Measurements from ENCODE around the gene LIMK1. TPM values are rescaled to one million over a fixed set of nuclear protein-coding genes. Genes with fewer than 3 reads are reported as not detected.

LIMK1 gene
- total RNA-seq, 1 experiment from 2014 or later, result 63.8 TPM

GRCh38 chr7:74059681-74060588 is 23.7 kb upstream of the LIMK1 start:
- no peaks in the 10 kb centered on the region for H3K4me1 ChIP-seq (ENCODE audit: insufficient read depth, low read length)
- no peaks in the 10 kb centered on the region for H3K9me3 Mint-ChIP-seq

More at GRCh38 chr7:74059681-74060588, 23.7 kb upstream of the LIMK1 start:
- H3K4me1 Mint-ChIP-seq, result peaks cover 0 to 16% of the 10 kb centered on the region in 2 experiments; a peak in 3 of 4 replicates
- Histone ChIP-seq H3K23me2 (ENCODE audit: insufficient read length, low read depth, low read length, poor library complexity, severe bottlenecking) (no peaks in the 10 kb centered on the region), H3K79me2 (ENCODE audit: insufficient read depth, low read length) (no peaks in the 10 kb centered on the region), H3K14ac (ENCODE audit: insufficient read depth, low read length) (peak overlapping the region; percentile 19; the same call in 1 of the 2 replicates), H2AFZ (ENCODE audit: low read length) (no peak overlapping the region), H3K4ac (ENCODE audit: low read depth, low read length) (no peak overlapping the region), H4K20me1 (ENCODE audit: control insufficient read depth, insufficient read depth, insufficient read length) (no peaks in the 10 kb centered on the region), H2BK15ac (ENCODE audit: low read depth, low read length) (no peak overlapping the region), H3K56ac (ENCODE audit: insufficient read length, low read depth, low read length) (no peak overlapping the region), H3K27me3 (ENCODE audit: insufficient read depth, low read length) (no peaks in the 10 kb centered on the region), H3K18ac (ENCODE audit: insufficient read length, low read depth, low read length) (no peak overlapping the region), H3K23ac (ENCODE audit: insufficient read length, low read depth, low read length) (no peak overlapping the region), H2AK5ac (ENCODE audit: insufficient read length, low read length) (no peak overlapping the region), H3K9ac (ENCODE audit: extremely low read depth, insufficient read length, low read length) (no peak overlapping the region), H4K5ac (ENCODE audit: insufficient read length, low read depth, low read length) (no peak overlapping the region), H4K8ac (replicated peaks; ENCODE audit: insufficient read length, low read depth, low read length) (no peak overlapping the region), H4K91ac (ENCODE audit: insufficient read length, low read depth, low read length) (no peak overlapping the region), H3K27ac (ENCODE audit: insufficient read length, low read depth, low read length) (no peak overlapping the region), H2BK5ac (ENCODE audit: insufficient read length, low read length) (no peak overlapping the region), H3K79me1 (ENCODE audit: insufficient read depth, low read depth, low read length, poor library complexity, severe bottlenecking) (no peaks in the 10 kb centered on the region), H2BK12ac (ENCODE audit: insufficient read length, low read depth, low read length) (no peak overlapping the region), H3T11ph (ENCODE audit: low read length) (no peak overlapping the region), H2BK120ac (ENCODE audit: low read depth, low read length, poor library complexity, severe bottlenecking) (no peak overlapping the region), H3K9me3 (ENCODE audit: control insufficient read depth, low read depth, low read length) (no peaks in the 10 kb centered on the region), H3K4me2 (ENCODE audit: insufficient read depth, insufficient read length, low read length) (no peak overlapping the region), H2BK20ac (ENCODE audit: low read depth, low read length, poor library complexity, severe bottlenecking) (no peak overlapping the region)
- H3K4me3 Mint-ChIP-seq, result no peak overlapping the region
- no peaks in the 10 kb centered on the region for H3K36me3 Mint-ChIP-seq (ENCODE audit: insufficient read depth in 1 of 3, low read depth in 3 of 3)
- peak; percentile 35 for DNase-seq
- TF ChIP-seq CTCF (conservative IDR thresholded peaks at IDR 0.05), result no peak
- no peak overlapping the region for H3K27ac Mint-ChIP-seq
- no CpG with 5 or more reads among the region's 21 CpGs for WGBS (ENCODE audit: extremely low coverage, insufficient read length, low lambda C conversion rate)
- H3K27me3 Mint-ChIP-seq (ENCODE audit: low read depth), result peaks cover 10% of the 10 kb centered on the region
